GM13976 (cell line): ENCODE data around the gene APBB1IP.

Experiments used
- DNase-seq: peaks from one replicate; pipeline ENCODE4 v3.0.0; 2012; ENCODE audit warnings: low spot score
- CTCF ChIP-seq: IDR thresholded peaks from 2 replicates; pipeline ENCODE4 v1.5.1; 2012; ENCODE audit warnings: borderline replicate concordance, mild to moderate bottlenecking; ENCODE audit not compliant: insufficient read depth; ENCODE audit errors: extremely low read depth, missing control alignments, control extremely low read depth
- in situ Hi-C: fragments of 300-500 bp; cut with MboI; formaldehyde crosslinking; loops from one replicate; pipeline ENCODE4 v1.12.0; 2022; ENCODE audit warnings: low sequenced_read_pairs, mixed read lengths, inconsistent platforms; ENCODE audit not compliant: unreplicated experiment

Gene APBB1IP

GRCh38 chr10:26410356-26410755 is 27.8 kb upstream of the APBB1IP start:
- no peak for DNase-seq
- no peak for TF ChIP-seq CTCF
- in situ Hi-C loops, result no loop called here

DNA sequence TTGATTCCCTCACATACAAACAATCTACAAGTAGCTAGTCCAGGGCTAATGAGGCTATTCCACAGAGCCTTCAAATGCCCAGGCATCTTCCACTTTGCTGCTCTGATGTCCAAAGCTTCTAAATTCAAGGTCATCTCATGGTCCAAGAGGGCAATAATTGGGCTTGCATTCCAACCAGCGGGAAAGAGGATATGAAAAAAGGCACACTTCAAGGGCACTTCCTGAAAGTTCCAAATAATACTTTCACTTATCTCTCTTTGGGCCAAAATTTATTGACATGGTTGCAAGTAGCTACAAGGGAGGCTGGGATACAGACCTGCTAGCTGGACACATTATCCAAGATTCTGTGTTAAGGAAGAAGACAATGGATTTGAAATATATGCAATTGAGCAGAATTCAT is 25.2 kb upstream of the APBB1IP start:
- in situ Hi-C loops, result no loop called here
- no peak for DNase-seq
- no peak for TF ChIP-seq CTCF

DNA sequence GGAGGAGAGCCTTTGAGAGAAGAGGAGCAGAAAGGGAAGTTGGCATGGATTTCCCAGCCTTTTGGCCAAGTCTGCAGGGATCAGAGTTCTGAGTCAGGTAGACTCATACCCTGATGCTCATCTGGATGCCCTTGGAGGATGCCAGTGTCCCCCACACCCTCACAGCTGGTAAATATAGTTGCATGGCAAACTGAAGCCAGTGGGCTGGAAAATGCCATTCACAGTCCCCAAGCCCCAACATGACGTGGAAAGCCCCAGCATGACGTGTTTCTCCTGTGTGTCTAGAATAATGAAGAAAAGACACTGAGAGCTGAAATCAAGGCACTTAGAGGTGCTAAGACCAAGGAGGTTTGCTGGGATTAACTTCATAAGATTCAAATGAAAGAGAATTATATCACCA is 24.8 kb upstream of the APBB1IP start:
- in situ Hi-C loops, result no loop called here
- DNase-seq, result no peak
- no peak for TF ChIP-seq CTCF

- in situ Hi-C loops, result no loop called here
- DNase-seq, result no peak
Observed at GRCh38 chr10:26417136-26417535, 21.0 kb upstream of the APBB1IP start.

GRCh38 chr10:26422977-26423376 is 15.2 kb upstream of the APBB1IP start:
- DNase-seq, result no peak
- no peak for TF ChIP-seq CTCF
- in situ Hi-C loops, result no loop called here

More at GRCh38 chr10:26417136-26417535, 21.0 kb upstream of the APBB1IP start:
- no peak for TF ChIP-seq CTCF

DNA sequence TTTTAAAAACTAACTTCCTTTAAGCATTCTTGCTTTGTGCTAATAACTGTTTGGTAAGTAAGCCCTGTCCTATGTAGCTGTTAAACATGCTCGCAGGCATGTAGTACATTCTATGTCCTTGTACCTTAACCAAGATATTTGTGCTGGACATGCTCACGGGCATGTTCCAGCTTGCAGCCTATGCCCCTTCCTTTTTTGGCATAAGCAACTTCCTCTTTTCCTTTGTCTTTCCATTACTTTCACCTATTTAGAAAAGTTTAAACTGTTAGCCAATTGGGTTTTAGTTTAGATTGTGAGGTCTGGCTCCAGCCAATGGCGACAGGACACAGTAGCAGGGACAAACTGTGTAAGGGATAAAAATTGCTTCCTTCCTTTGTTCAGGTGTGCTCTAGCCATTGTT is 14.4 kb upstream of the APBB1IP start:
- no peak for TF ChIP-seq CTCF
- in situ Hi-C loops, result no loop called here
- DNase-seq, result no peak

- DNase-seq, result peak; percentile 72
- no peak for TF ChIP-seq CTCF
- in situ Hi-C loops, result no loop called here
Observed at GRCh38 chr10:26430641-26431163, 7.4 kb upstream of the APBB1IP start.
